ENCODE measurements around the gene IDH1.
"Not testable (repeated sequence)": the region's sequence is repeated elsewhere in the genome, so short reads cannot be mapped to it uniquely, and the experiment has no call there.

Gene IDH1

GRCh38 chr2:208254871-208255556 lies at the start of gene IDH1:
TSS of gene IDH1 (minus strand) at chr2:208255071. CDS start at chr2:208251551, 3,520 bp downstream.
- FAIRE-seq: peak; percentile 58

GRCh38 chr2:208304157-208304556 lies 49.3 kb upstream of the IDH1 start:
- FAIRE-seq: no peak

- no peak for FAIRE-seq
These were observed 46.2 kb upstream of the IDH1 start for GRCh38 chr2:208300847-208301618.

GRCh38 chr2:208297961-208298360 lies 43.1 kb upstream of the IDH1 start:
- no peak for FAIRE-seq

DNA sequence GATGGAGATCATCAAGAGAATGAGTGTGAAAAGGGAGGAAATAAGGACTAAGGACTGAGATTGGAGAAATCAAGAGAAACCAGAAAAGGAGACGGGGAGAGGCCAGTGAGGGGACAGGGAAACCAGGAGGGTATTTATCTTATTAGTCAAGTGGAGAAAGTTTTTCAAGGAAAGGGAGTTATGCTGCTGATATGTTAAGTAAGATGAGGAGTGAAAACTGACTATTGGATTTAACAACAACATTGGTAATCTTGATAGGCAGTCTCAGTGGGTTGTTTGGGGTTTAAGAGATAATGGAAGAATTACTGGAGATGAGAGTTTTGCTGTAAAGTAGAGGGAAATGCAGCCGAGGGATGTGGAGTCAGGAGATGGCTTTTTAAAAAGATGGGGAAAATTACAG lies 41.7 kb upstream of the IDH1 start:
- no peak for FAIRE-seq

DNA sequence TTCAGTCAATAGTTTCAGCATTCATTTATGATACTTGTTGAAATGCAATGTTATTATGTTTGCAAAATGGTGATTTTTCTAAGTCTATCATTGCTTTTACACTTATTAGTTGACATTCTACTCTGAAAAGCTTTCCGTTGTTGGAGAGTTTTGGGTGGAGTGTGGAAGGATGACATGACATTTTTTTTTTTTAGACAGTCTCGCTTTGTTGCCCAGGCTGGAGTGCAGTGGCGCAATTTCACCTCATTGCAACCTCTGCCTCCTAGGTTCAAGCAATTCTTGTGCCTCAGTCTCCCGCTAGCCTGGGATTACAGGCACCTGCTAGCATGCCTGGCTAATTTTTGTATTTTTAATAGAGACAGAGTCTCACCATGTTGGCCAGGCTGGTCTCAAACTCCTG lies 41.0 kb upstream of the IDH1 start:
- no peak for FAIRE-seq

DNA sequence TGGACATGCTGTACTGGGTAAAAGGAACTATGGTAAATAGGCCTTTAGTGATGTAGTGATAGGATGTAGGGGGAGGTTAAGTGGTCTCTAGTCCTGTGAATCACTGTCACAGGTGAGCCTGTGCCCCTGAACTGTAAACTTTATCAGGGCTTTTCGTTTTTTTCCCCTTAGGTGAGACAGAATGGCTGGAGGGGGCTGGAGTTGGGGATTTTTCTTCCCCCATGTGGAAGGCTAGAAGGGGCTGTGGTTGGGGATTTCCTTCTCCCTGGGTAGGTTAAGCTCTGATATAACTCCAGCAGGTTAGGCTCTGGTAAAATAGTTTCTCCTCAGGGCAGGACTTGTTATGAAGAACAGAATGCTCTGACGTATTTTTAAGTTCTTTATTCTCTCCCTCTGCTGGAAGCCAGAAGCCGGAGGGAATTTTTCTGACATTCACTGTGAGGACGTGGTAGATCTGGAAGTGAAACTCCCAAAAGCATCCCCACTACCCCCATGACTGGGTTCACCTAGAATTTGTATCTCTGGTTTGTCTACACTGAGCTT lies 39.7 kb upstream of the IDH1 start:
- FAIRE-seq: no peak

- FAIRE-seq: no peak
These were observed 31.0 kb upstream of the IDH1 start for GRCh38 chr2:208285853-208286252.

- no peak for FAIRE-seq
These were observed 26.1 kb upstream of the IDH1 start for GRCh38 chr2:208280933-208281332.

DNA sequence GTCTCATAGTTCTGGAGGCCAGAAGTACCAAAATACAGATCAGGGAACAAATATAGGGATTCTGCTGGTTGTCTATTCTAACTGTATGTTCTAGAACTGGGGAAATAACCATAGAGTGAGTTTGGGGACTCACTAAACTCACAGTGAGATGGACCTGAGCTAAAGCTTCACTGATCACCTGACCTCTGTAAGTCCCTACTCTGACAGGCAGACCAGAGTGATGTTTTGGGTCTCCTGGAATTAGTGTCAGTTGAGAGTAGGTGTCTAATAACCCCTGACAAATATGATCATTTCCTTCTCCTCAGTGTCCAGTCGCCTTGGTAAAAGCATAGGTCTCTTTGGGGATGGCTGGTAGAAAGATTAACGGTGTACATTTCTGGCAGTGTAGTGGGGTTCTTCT lies 25.4 kb upstream of the IDH1 start:
- FAIRE-seq: no peak

DNA sequence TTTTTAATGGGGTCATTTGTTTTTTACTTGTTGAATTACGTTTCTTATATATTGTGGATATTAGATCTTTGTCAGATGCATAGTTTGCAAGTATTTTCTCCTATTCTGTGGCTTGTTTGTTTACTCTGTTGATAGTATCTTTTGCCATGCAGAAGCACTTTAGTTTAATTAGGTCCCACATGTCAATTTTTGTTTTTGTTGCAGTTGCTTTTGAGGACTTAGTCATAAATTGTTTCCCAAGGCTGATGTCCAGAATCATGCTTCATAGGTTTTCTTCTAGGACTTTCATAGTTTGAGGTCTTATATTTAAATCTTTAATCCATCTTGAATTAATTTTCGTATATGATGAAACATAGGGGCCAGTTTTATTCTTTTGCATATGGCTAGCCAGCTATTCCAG lies 24.4 kb upstream of the IDH1 start:
- FAIRE-seq: no peak

DNA sequence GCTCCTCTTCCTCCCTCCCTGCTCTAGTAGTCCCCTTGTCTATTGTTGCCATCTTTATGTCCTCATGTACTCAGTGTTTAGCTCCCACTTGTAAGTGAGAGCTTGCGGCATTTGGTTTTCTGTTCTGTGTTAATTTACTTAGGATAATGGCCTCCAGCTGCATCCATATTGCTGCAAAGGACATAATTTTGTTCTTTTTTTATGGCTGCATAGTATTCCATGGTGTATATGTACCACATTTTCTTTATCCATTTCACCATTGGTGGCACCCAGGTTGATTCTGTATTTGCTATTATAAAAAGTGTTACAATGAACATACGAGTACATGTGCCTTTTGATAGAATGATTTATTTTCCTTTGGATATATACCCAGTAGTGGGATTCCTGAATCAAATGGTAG lies 23.7 kb upstream of the IDH1 start:
- FAIRE-seq: no peak

GRCh38 chr2:208274748-208275147 lies 19.9 kb upstream of the IDH1 start:
- no peak for FAIRE-seq

DNA sequence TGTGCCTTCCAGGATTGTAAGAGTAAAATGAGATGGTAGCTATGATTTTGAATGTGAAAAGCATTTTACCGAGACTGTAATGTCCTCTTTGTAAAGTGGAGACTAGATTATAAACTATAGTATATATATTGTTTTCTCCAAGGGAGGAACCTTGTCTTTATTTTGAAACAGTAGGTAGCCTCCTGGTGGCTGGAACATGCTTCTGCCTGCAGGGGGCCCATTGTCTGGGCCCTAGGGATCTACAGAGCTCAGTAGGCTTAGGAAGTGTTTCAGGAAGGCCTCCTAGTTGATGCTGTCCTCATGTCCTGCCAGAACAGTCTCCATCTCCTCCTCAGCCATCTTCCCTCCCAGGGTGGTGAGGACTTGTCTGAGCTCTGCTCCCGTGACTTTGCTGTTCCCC lies 14.2 kb upstream of the IDH1 start:
- no peak for FAIRE-seq

GRCh38 chr2:208268156-208268952 lies 13.5 kb upstream of the IDH1 start:
- no peak for FAIRE-seq

- FAIRE-seq: not testable (repeated sequence)
These were observed 12.7 kb upstream of the IDH1 start for GRCh38 chr2:208267526-208267925.

GRCh38 chr2:208266936-208267335 lies 12.1 kb upstream of the IDH1 start:
- no peak for FAIRE-seq

DNA sequence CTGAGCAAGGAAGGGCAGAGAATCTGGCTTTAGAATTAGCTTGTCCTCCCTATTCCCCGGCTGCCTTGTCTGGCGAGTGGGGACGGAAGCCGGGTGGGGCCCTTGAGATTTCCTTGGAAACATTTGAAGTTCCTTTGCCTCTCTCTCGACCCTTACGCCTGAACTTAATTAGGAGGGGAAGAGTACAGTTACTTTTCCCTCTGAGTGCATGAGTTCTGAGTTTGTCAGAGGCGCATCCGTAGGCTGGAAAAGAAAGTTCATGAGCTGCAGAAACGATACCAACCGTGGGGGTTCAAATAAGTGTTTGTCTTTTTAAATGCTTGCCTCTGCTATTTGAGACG lies 11.7 kb upstream of the IDH1 start:
- FAIRE-seq: no peak

- peak; percentile 99 for FAIRE-seq
These were observed 11.1 kb upstream of the IDH1 start, which contains the start of gene PIKFYVE for GRCh38 chr2:208265801-208266552. TSS of gene PIKFYVE (plus strand) at chr2:208266255. CDS start at chr2:208271520, 5,265 bp downstream.

DNA sequence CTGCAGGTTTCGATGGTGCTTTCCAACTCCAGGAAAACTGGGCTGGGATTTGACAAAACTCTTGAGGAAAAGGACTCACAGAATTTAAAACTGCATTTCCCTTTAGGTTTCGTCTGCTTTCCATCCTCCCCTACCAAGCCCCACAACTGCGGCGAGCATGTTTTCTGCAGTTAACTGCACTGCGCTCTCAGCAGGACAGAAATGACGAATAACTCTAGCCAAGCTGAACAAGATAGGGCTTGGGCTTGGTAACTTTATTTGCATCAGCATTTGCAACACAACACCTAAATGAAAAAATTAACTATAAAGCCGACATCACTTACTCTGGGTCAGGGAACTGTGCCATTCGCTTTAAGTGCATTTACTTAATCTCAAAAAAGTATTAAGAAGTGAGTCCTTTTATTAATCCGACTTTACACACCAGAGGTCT lies 10.5 kb upstream of the IDH1 start:
- no peak for FAIRE-seq

DNA sequence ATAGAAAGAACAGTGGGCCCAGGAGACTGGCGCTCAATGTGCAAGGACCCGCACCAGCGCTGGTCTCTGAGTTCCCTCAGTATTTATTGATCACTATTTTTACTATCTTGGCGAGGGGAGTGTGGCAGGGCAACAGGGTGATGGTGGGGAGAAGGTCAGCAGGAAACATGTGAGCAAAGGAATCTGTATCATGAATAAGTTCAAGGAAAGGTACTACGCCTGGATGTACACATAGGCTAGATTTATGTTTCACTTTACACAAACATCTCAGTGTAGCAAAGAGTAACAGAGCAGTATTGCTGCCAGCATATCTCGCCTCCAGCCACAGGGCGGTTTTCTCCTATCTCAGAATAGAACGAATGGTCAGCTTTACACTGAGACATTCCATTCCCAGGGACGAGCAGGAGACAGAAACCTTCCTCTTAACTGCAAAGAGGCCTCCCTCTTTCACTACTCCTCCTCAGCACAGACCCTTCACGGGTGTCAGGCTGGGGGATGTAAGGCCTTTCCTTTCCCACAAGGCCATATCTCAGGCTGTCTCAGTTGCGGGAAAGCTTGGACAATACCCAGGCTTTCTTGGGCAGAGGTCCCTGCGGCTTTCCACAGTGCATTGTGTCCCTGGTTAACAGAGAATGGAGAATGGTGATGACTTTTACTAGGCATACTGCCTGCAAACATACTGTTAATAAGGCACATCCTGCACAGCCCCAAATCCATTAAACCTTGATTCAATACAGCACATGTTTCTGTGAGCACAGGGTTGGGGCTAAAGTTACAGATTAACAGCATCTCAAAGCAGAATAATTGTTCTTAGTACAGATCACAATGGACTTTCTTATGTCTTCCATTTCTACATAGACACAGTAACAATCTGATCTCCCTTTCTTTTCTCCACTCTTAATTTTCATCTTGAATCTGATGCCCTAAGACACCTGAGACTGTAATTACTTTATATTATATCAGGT lies 2.3 kb upstream of the IDH1 start:
- not testable (repeated sequence) for FAIRE-seq

Measured in G401.6 (cell line).